Measurements from ENCODE around the gene FKRP. TPM values are rescaled to one million over a fixed set of nuclear protein-coding genes. Genes with fewer than 3 reads are reported as not detected.

The FKRP gene
- total and polyA plus RNA-seq, 4 donors = 3.9 to 20.6 (median 16.1) TPM

DNA sequence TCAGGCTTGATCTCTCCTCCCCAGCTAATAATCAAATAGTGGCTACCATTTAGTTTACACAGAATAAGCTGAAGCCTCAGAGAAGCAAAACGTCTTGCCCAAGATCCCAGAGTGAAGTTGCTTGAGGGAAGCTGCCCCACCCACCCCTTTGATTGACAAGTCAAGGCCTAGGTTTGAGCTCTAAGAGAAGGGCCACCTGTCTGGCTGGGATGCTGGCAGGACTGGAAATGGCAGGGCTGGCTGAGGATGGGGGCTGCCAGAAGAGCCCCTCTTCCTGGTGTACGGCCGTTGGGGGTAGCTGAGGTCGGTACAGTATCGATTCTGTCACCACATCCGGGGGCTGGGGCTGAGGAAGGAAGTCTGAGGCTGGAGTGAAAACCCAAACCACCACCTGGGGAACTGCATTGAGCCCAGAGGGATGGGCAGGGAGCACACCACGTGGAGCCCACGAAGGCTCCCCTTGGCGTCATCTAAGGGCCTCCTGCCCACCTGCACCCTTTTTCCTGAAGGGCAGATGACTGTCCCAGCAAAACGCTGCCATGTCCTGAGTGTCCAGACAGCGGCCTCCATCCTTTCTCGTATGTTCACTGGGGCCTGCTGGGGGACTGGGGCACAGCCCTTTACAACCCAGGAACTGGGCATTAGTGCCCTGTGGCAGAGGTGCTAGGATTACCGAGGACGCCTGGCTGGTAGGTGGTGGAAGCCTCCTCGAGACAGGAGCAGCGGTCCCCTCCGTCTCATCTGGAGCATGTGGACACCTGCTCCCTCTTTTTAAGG lies 27.5 kb upstream of the FKRP start:
- WGBS, 2 donors = 63 to 64% methylated on average over 17 of the region's 17 CpGs
- DNase-seq (peak in 1 of 2 donors; percentile 56), ATAC-seq (ENCODE audit: low FRiP score) (no peak)
- H3K27ac ChIP-seq (ENCODE audit: low read depth in 1 of 2, low read length in 2 of 2) = peak overlapping the region in 1 of 2 donors; percentile 4
- no peaks in the 10 kb centered on the region for H3K27me3 ChIP-seq (ENCODE audit: control insufficient read depth in 1 of 2, insufficient read depth in 2 of 2, low read length in 1 of 2)
- H3K9me3 ChIP-seq (ENCODE audit: control insufficient read depth, low read length) = no peaks in the 10 kb centered on the region
- peaks cover 0 to 2% of the 10 kb centered on the region in 2 donors for H3K36me3 ChIP-seq (ENCODE audit: control insufficient read depth in 1 of 2, insufficient read depth in 2 of 2, low read length in 1 of 2)
- intact Hi-C loops (cut with DNase I) = no loop called here
- H3K4me1 ChIP-seq (ENCODE audit: control insufficient read depth in 1 of 2, insufficient read depth in 2 of 2, low read length in 2 of 2) = peaks cover 0 to 3% of the 10 kb centered on the region in 2 donors
- H3K4me3 ChIP-seq (ENCODE audit: low read length in 2 of 2) = no peak overlapping the region

GRCh38 chr19:46718934-46719622 lies 26.8 kb upstream of the FKRP start:
- DNase-seq (peak in 1 of 2 donors; percentile 41), ATAC-seq (ENCODE audit: low FRiP score) (no peak)
- 75 to 77% methylated on average over 14 to 15 of the region's 15 CpGs for WGBS, 2 donors
- intact Hi-C loops (cut with DNase I) = no loop called here
- Histone ChIP-seq H3K4me3 (ENCODE audit: low read length in 2 of 2) (no peak overlapping the region), H3K27ac (ENCODE audit: low read depth in 1 of 2, low read length in 2 of 2) (no peak overlapping the region), H3K36me3 (ENCODE audit: control insufficient read depth in 1 of 2, insufficient read depth in 2 of 2, low read length in 1 of 2) (peaks cover 0 to 2% of the 10 kb centered on the region in 2 donors), H3K27me3 (ENCODE audit: control insufficient read depth in 1 of 2, insufficient read depth in 2 of 2, low read length in 1 of 2) (no peaks in the 10 kb centered on the region), H3K9me3 (ENCODE audit: control insufficient read depth, low read length) (no peaks in the 10 kb centered on the region), H3K4me1 (ENCODE audit: control insufficient read depth in 1 of 2, insufficient read depth in 2 of 2, low read length in 2 of 2) (peaks cover 0 to 3% of the 10 kb centered on the region in 2 donors)

- Histone ChIP-seq H3K27me3 (ENCODE audit: control insufficient read depth in 1 of 2, insufficient read depth in 2 of 2, low read length in 1 of 2) (no peaks in the 10 kb centered on the region), H3K36me3 (ENCODE audit: control insufficient read depth in 1 of 2, insufficient read depth in 2 of 2, low read length in 1 of 2) (peaks cover 0 to 2% of the 10 kb centered on the region in 2 donors), H3K4me1 (ENCODE audit: control insufficient read depth in 1 of 2, insufficient read depth in 2 of 2, low read length in 2 of 2) (peaks cover 0 to 3% of the 10 kb centered on the region in 2 donors), H3K4me3 (ENCODE audit: low read length in 2 of 2) (no peak overlapping the region), H3K27ac (ENCODE audit: low read depth in 1 of 2, low read length in 2 of 2) (no peak overlapping the region), H3K9me3 (ENCODE audit: control insufficient read depth, low read length) (no peaks in the 10 kb centered on the region)
- intact Hi-C loops (cut with DNase I) = no loop called here
- no peak for ATAC-seq (ENCODE audit: low FRiP score)
- 77 to 79% methylated on average over 25 of the region's 25 CpGs for WGBS, 2 donors
- peak in 1 of 2 donors; percentile 50 for DNase-seq
Observed at GRCh38 chr19:46719629-46720502, 26.0 kb upstream of the FKRP start.

DNA sequence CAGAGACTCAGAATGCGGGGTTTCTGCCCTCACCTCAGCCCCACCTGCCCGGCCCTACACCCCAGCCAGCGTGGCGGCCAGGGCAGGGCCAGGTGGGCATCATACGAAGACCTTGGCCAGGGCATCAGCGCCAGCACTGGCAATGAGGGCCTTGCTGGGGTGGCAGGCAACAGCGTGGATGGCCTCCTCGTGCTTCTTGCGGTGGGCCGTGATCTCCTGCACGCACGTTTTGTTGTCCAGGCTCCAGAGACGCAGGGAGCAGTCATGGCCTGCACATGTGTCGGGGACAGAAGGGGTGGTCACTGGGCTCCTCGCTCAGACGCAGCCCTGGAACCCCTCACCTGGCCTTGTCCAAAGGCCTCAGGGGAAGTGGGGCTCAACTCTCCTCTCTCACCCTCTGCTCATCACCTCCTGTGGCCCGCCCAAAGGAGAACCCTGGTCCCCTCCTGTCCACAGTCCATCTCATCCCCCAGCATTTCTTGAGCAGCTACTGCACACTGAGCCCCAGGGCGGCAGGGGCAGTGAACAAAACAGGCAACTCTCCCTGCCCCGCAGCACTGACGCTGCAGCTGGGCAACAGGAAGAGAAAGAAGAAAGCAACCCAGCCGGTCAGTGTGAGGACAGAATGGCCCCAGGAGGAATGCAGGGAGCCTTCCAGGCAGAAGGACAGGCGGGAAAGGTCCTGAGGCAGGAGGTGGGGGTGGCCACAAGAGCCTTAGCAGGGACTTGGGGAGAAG lies 25.2 kb upstream of the FKRP start:
- Histone ChIP-seq H3K27me3 (ENCODE audit: control insufficient read depth in 1 of 2, insufficient read depth in 2 of 2, low read length in 1 of 2) (no peaks in the 10 kb centered on the region), H3K4me3 (ENCODE audit: low read length in 2 of 2) (no peak overlapping the region), H3K4me1 (ENCODE audit: control insufficient read depth in 1 of 2, insufficient read depth in 2 of 2, low read length in 2 of 2) (no peaks in the 10 kb centered on the region), H3K27ac (ENCODE audit: low read depth in 1 of 2, low read length in 2 of 2) (no peak overlapping the region), H3K9me3 (ENCODE audit: control insufficient read depth, low read length) (no peaks in the 10 kb centered on the region), H3K36me3 (ENCODE audit: control insufficient read depth in 1 of 2, insufficient read depth in 2 of 2, low read length in 1 of 2) (peaks cover 0 to 4% of the 10 kb centered on the region in 2 donors)
- intact Hi-C loops (cut with DNase I) = no loop called here
- 89 to 93% methylated on average over 22 of the region's 22 CpGs for WGBS, 2 donors
- ATAC-seq (ENCODE audit: low FRiP score) (no peak), DNase-seq (no peak)

DNA sequence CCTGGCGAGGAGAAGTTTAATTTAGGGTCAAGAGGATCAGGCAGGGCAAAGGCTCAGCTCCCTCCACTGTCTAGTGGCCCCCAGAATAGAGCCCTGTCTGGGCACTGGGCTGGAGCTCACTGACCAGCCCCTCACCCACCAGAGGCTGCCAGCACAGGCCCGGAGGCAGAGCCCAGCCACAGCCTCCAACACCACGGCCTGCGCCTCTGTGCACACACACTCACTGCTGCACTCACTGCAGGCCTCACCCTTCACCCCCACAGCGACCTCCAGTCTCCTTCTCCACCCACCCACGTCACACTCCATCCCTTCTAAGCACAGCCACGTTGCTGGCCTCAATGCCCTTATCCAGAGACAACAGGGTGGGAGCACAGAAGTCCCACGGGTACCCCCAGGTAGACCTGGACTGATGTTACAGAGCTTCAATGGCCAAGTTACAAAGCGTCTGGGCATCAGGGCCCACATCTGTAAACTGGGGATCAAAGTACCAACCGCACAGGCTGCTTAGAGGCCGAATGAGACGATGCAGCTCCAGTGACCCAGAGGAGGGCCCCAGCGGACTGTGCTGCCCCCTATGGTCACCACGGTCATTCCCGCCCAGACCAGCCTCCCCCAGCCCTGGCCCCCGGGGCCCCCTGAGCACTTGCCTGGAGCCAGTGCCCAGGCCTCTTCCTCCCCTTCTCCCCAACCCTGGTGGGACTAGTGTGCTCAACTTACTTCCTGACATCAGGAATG lies 24.4 kb upstream of the FKRP start:
- intact Hi-C loops (cut with DNase I) = no loop called here
- ATAC-seq (ENCODE audit: low FRiP score) (no peak), DNase-seq (peak in 1 of 2 donors; percentile 36)
- H3K9me3 ChIP-seq (ENCODE audit: control insufficient read depth, low read length) = no peaks in the 10 kb centered on the region
- no peak overlapping the region for H3K4me3 ChIP-seq (ENCODE audit: low read length in 2 of 2)
- 72 to 77% methylated on average over 16 of the region's 16 CpGs for WGBS, 2 donors
- peaks cover 0 to 4% of the 10 kb centered on the region in 2 donors for H3K36me3 ChIP-seq (ENCODE audit: control insufficient read depth in 1 of 2, insufficient read depth in 2 of 2, low read length in 1 of 2)
- H3K27ac ChIP-seq (ENCODE audit: low read depth in 1 of 2, low read length in 2 of 2) = no peak overlapping the region
- H3K27me3 ChIP-seq (ENCODE audit: control insufficient read depth in 1 of 2, insufficient read depth in 2 of 2, low read length in 1 of 2) = no peaks in the 10 kb centered on the region
- no peaks in the 10 kb centered on the region for H3K4me1 ChIP-seq (ENCODE audit: control insufficient read depth in 1 of 2, insufficient read depth in 2 of 2, low read length in 2 of 2)

- 85 to 86% methylated on average over 17 of the region's 17 CpGs for WGBS, 2 donors
- Histone ChIP-seq H3K27me3 (ENCODE audit: control insufficient read depth in 1 of 2, insufficient read depth in 2 of 2, low read length in 1 of 2) (no peaks in the 10 kb centered on the region), H3K4me1 (ENCODE audit: control insufficient read depth in 1 of 2, insufficient read depth in 2 of 2, low read length in 2 of 2) (no peaks in the 10 kb centered on the region), H3K9me3 (ENCODE audit: control insufficient read depth, low read length) (no peaks in the 10 kb centered on the region), H3K36me3 (ENCODE audit: control insufficient read depth in 1 of 2, insufficient read depth in 2 of 2, low read length in 1 of 2) (peaks cover 0 to 4% of the 10 kb centered on the region in 2 donors), H3K27ac (ENCODE audit: low read depth in 1 of 2, low read length in 2 of 2) (no peak overlapping the region), H3K4me3 (ENCODE audit: low read length in 2 of 2) (no peak overlapping the region)
- intact Hi-C loops (cut with DNase I) = no loop called here
- ATAC-seq (ENCODE audit: low FRiP score) = no peak
- DNase-seq = peak in 1 of 2 donors; percentile 37
Observed at GRCh38 chr19:46722004-46722380, 23.9 kb upstream of the FKRP start.

DNA sequence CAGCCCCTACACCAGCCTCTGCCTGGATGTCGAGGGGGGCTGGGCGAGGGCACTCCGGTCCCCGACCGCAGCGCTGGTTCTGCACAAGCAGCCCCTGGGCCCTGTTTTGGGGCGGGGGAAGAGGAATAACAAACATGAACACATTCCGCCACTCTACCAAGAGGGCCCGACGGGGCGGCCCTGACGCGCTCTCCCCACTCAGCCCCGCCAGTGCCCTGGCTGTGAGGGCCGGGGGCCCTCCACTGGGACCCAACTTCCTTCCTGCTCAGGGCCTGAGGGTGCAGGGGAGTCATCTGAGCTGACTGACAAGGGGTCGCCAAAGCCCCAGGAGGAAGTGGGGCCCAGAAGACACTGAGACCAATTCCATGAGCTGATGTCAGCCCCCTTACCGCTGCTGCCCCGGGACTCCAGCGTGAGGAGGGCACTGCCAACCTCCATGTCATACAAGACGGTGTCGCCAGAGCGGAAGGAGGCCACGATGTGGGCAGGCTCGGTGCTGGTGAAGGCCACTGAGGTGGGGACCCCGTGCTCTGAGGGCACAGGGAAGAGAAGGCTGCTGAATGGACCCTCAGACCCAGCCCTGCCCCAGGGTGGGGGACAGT lies 23.3 kb upstream of the FKRP start:
- H3K27me3 ChIP-seq (ENCODE audit: control insufficient read depth in 1 of 2, insufficient read depth in 2 of 2, low read length in 1 of 2) = no peaks in the 10 kb centered on the region
- H3K4me1 ChIP-seq (ENCODE audit: control insufficient read depth in 1 of 2, insufficient read depth in 2 of 2, low read length in 2 of 2) = no peaks in the 10 kb centered on the region
- H3K9me3 ChIP-seq (ENCODE audit: control insufficient read depth, low read length) = no peaks in the 10 kb centered on the region
- no peak overlapping the region for H3K27ac ChIP-seq (ENCODE audit: low read depth in 1 of 2, low read length in 2 of 2)
- H3K36me3 ChIP-seq (ENCODE audit: control insufficient read depth in 1 of 2, insufficient read depth in 2 of 2, low read length in 1 of 2) = peaks cover 0 to 4% of the 10 kb centered on the region in 2 donors
- 87 to 89% methylated on average over 25 of the region's 25 CpGs for WGBS, 2 donors
- no peak overlapping the region for H3K4me3 ChIP-seq (ENCODE audit: low read length in 2 of 2)
- ATAC-seq (ENCODE audit: low FRiP score) (no peak), DNase-seq (peak in 1 of 2 donors; percentile 37)
- intact Hi-C loops (cut with DNase I) = no loop called here
